ENCODE measurements around the gene PCDHGB4.
"Not testable (repeated sequence)": the region's sequence is repeated elsewhere in the genome, so short reads cannot be mapped to it uniquely, and the experiment has no call there.

Gene PCDHGB4

DNA sequence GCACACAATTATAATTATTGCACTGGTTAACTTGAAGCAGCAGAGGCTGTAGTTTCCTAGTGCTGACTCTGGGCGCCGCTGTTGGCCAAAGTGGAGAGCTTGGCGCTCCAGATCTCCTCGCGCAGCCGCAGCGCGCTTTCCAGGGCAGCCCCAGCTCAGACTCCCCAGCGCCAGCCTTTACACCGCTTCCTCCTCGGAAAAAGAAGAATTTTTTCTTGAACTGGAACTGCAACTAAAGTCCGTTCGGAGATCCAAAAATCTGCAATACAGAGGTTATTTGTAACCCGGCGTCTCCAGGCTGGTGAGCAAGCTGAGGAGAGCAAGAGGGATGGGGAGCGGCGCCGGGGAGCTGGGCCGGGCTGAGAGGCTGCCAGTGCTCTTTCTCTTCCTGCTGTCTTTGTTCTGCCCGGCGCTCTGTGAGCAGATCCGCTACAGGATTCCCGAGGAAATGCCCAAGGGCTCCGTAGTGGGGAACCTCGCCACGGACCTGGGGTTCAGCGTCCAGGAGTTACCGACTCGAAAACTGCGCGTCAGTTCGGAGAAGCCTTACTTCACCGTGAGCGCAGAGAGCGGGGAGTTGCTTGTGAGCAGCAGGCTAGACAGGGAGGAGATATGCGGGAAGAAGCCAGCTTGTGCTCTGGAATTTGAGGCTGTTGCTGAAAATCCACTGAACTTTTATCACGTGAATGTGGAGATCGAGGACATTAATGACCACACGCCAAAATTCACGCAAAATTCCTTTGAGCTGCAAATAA, at the start of gene PCDHGB4:
Gene PCDHGB4 (plus strand): TSS at position 142 of the 755 bp plus-strand sequence. CDS start 187 bp downstream, at position 329.
- DNase-seq (ENCODE audit: low read depth in 2 of 2): not testable (repeated sequence)

GRCh38 chr5:141338538-141339306, 48.8 kb upstream of the PCDHGB4 start, which contains the start of gene PCDHGA2:
TSS of gene PCDHGA2 (plus strand) at chr5:141338760.
- no peak for DNase-seq (ENCODE audit: low read depth in 2 of 2)

- not testable (repeated sequence) for DNase-seq (ENCODE audit: low read depth in 2 of 2)
Measured at GRCh38 chr5:141340781-141341354, 46.6 kb upstream of the PCDHGB4 start.

DNA sequence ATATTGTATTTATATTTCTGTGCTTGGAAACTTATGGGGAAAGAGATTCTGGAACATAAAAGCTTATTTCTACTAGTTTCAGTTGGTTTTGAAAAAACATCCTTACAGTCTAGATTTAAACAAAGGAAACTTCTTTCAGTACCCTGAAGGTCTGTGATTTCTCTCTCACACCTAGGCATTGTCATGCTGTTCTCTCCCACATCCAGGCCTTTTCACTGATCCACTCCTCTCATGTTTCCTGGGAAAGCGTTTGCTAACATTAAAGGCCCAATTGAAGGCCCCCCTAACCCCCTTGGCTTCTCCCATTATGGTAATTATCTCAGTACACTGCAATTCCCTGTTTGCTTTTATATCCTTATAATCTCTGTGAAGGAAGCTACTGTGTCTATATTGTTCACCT, 44.7 kb upstream of the PCDHGB4 start:
- no peak for DNase-seq (ENCODE audit: low read depth in 2 of 2)

DNA sequence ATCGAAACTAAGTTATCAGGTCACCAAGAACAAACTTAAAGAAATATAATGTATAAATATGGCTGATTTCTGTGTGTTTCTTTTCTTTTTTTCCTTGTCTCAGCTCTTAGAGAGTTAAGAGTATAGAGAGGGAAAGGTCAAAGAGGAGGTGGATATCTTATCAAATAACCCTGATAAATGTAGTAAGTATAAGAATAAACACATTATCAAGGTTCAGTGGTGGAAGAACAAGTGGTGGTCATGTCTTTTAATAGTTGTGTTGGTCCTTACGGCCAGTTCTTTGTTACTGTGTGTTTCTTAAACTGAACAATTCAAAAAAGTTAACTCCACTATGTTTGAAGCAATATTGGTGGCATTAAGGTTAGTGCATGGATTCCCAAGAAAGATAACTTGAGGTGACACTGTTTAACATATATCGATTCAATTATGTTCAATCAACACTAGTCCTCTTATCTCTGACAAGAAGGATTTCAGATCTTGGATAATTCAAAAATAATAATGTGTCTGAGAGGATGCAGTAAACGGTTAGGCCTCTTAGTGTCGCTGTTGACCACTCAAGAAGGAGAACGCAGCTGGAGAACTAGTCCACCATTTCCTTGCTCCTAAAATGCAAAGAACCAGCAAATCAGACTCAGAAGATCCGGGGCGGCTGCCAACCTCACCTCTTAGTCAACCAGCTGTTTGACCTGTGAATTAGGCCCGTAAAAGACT, 44.1 kb upstream of the PCDHGB4 start, which contains the start of gene PCDHGA3:
Gene PCDHGA3 (plus strand): TSS at position 588 of the 711 bp plus-strand sequence. CDS start 205 bp downstream, outside the sequence.
- no peak for DNase-seq (ENCODE audit: low read depth in 2 of 2)

GRCh38 chr5:141343953-141344463, 43.5 kb upstream of the PCDHGB4 start:
- DNase-seq (ENCODE audit: low read depth in 2 of 2): no peak

GRCh38 chr5:141345327-141345726, 42.2 kb upstream of the PCDHGB4 start:
- DNase-seq (ENCODE audit: low read depth in 2 of 2): no peak

DNA sequence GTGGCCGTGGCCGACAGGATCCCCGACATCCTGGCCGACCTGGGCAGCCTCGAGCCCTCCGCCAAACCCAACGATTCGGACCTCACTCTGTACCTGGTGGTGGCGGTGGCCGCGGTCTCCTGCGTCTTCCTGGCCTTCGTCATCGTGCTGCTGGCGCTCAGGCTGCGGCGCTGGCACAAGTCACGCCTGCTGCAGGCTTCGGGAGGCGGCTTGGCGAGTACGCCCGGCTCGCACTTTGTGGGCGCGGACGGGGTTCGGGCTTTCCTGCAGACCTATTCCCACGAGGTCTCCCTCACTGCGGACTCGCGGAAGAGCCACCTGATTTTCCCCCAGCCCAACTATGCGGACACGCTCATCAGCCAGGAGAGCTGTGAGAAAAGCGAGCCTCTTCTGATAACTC, 41.5 kb upstream of the PCDHGB4 start:
- DNase-seq (ENCODE audit: low read depth in 2 of 2): not testable (repeated sequence)

DNA sequence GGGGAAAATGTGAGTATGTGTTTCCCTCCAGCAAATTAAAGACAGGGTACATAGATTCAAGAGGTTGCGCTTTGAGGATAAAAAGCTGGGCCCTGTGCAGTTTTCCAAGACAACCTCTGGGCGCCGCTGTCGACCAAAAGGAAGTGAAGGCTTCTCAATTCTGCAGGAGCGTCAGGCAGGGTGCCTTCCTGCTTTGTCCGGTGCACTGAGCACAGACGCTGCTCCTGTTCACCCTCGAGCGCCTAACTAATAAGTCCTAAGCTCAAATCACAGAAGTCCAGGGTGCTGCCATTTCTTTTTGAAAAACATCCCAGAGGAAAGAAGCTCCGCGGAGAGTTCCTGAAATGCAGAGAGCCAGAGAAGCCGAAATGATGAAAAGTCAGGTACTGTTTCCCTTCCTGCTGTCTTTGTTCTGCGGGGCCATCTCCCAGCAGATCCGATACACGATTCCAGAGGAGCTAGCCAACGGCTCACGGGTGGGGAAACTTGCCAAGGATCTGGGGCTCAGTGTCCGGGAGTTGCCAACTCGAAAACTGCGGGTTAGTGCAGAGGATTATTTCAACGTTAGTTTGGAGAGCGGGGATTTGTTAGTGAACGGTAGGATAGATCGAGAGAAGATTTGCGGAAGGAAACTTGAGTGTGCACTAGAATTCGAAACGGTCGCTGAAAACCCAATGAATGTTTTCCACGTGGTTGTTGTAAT, 37.4 kb upstream of the PCDHGB4 start, which contains the start of gene PCDHGB1:
Gene PCDHGB1 (plus strand): TSS at position 183 of the 703 bp plus-strand sequence. CDS start 162 bp downstream, at position 345.
- DNase-seq (ENCODE audit: low read depth in 2 of 2): no peak

GRCh38 chr5:141351591-141351990, 35.9 kb upstream of the PCDHGB4 start:
- no peak for DNase-seq (ENCODE audit: low read depth in 2 of 2)

DNA sequence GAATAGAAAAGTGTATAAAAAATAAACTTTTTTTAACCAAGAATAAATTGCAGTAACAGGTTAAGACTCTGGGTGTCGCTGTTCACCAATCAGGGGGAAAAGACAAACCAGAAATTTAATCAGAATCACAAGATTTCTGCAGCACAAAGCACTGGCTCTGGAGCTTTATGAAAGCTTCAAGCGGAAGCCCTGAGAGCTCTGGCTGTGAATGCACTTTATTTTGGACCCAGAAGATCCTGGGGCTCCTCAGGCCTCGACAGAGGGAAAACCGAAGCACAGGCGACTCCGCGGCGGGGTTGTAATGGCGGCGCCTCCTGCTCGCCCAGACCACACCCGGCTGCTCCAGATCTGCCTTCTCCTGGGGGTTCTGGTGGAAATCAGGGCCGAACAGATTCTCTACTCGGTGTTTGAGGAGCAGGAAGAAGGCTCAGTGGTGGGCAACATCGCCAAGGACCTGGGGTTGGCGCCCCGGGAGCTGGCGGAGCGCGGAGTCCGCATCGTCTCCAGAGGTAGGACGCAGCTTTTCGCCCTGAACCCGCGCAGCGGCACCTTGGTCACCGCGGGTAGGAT, 32.5 kb upstream of the PCDHGB4 start, which contains the start of gene PCDHGA4:
Gene PCDHGA4 (plus strand): TSS at position 122 of the 570 bp plus-strand sequence. CDS start 87 bp downstream, at position 209.
- DNase-seq (ENCODE audit: low read depth in 2 of 2): no peak

GRCh38 chr5:141355641-141356040, 31.9 kb upstream of the PCDHGB4 start:
- no peak for DNase-seq (ENCODE audit: low read depth in 2 of 2)

GRCh38 chr5:141356133-141356532, 31.4 kb upstream of the PCDHGB4 start:
- DNase-seq (ENCODE audit: low read depth in 2 of 2): no peak

DNA sequence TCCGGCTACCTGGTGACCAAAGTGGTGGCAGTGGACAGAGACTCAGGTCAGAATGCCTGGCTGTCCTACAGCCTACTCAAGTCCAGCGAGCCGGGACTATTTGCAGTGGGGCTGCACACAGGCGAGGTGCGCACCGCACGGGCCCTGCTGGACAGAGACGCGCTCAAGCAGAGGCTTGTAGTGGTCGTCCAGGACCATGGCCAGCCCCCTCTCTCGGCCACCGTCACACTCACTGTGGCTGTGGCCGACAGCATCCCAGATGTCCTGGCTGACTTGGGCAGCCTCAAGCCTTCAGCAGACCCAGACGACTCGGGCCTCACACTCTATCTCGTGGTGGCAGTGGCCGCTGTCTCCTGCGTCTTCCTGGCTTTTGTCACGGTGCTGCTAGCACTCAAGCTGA, 30.5 kb upstream of the PCDHGB4 start:
- DNase-seq (ENCODE audit: low read depth in 2 of 2): no peak

GRCh38 chr5:141359790-141360426, 27.6 kb upstream of the PCDHGB4 start, which contains the start of gene PCDHGB2:
TSS of gene PCDHGB2 (plus strand) at chr5:141359994. CDS start at chr5:141360136, 142 bp downstream.
- DNase-seq (ENCODE audit: low read depth in 2 of 2): no peak

DNA sequence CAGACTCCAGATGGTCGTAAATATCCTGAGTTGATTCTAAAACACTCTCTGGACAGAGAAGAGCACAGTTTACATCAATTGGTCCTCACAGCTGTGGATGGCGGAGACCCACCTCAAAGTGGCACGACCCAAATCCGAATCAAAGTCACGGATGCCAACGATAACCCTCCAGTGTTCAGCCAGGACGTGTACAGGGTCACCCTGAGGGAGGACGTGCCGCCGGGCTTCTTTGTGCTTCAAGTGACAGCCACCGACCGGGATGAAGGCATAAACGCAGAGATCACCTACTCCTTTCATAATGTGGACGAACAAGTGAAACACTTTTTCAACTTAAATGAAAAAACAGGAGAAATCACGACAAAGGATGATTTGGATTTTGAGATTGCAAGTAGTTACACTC, 26.8 kb upstream of the PCDHGB4 start:
- DNase-seq (ENCODE audit: low read depth in 2 of 2): no peak

GRCh38 chr5:141362719-141363118, 24.8 kb upstream of the PCDHGB4 start:
- no peak for DNase-seq (ENCODE audit: low read depth in 2 of 2)

GRCh38 chr5:141363952-141364660, 23.4 kb upstream of the PCDHGB4 start, which contains the start of gene PCDHGA5:
TSS of gene PCDHGA5 (plus strand) at chr5:141364162. CDS start at chr5:141364331, 169 bp downstream.
- no peak for DNase-seq (ENCODE audit: low read depth in 2 of 2)
